Fibroblast of upper back skin (primary cell): ENCODE data around the gene PRRT1B.
"Not testable (repeated sequence)": the region's sequence is repeated elsewhere in the genome, so short reads cannot be mapped to it uniquely, and the experiment has no call there.

Source experiments
- DNase-seq: peaks from one replicate; pipeline ENCODE4 v3.0.0-alpha.2; 2013

The PRRT1B gene

DNA sequence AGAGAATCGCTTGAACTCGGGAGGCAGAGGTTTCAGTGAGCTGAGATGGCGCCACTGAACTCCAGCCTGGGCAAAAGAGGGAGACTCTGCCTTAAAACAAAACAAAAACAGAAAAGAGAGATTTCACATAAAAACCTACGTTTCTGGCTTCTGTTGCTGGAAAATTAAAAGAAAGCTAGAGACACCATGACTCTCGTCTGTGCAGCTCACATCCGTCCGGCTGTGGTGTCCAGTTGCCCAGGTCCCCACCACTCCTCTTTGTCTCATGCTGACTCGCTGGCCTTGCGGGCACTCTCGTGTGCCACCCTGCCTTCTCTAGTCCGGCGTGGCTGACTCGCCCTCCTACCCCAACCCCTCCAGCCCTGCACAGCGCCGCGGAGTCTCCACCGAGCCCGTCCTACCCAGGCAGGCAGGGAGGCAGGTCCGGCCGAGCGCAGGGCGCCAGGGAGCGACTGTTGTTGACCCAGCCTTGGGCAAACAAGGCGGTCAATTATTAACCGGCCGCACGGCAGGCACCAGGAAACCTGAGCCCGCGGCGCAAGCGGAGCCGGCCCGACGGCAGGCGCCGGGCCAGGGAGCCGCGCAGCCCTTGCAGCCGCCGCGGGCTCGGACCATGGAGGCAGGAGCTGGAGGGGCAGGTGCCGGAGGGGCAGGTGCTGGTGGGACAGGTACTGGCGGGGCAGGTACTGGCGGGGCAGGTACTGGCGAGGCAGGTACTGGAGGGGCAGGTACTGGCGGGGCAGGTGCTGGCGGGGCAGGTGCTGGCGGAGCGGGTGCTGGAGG lies at the start of gene PRRT1B:
PRRT1B (plus strand) TSS at position 521 of the 783 bp plus-strand sequence; CDS start at position 614, 93 bp downstream.
- DNase-seq = no peak

DNA sequence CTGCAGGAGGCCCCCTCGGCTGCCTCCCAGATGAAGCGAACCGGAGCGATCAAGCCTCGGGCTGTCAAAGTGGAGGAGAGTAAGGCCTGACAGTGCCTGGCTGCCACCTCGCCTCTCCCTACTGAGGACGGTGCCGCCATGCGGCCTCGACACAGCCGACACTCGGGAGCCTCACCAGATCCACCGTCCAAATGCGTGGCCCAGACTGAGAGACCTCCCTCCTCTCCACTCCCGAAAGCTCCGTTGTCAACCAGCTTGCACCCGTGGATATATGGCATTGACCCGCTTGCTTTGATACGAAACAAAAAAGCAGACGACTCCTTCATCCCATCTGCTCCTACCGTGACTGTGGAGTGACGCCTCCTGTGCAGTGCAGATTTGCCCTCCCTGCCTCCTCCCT lies 49.5 kb upstream of the PRRT1B start:
- no peak for DNase-seq

DNA sequence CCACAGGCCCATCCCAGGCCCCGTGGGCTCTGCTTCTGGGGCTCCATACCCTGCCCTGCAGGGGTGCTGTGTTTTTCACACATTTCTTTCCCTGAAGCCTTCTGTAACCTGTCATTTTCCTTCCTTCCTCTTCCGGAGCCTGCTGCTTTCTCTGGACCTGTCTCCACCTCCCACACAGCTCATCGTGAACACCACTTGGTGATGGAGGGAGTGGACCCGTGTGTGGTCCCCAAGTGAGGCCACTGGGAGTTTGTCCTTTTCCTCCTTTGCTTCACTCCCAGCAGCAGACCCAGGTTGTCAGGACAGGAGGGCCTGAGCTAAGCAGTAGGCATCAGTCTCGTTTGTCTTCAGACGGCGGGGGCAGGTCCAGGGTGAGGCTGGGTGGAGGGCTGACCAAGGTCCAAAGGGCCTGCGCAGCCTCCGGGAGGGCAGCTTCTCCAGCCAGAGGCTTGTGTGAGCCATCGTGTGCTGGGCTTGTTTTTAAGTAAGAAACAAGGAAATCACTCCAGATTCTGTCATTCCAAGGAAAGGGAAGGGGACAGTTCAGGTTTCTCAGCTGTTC lies 48.4 kb upstream of the PRRT1B start:
- DNase-seq = no peak

DNA sequence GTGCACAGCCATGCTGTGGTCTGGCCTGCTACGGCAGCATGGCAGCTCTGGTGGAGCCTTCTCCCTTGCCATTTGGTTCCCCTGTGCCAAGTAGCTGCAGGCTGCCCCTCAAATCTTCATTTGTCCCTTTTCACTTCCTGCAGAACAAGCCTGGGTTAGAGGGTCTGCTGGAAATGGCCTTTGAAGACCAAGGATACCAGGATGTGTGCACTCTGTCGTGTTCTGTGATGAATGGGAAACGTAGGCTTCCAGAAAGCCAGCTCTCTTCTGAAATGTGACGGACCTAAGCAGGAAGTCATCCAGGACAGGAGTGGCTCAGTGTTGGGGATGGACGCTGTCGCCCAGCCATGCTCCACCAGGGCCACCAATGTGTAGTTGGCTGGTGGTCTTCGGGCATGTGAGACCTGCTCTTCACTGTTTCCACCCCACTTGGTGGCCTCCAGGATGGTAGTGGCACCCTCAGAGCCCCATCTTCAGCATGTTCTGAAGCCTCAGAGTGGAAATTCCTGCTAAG lies 46.0 kb upstream of the PRRT1B start:
- no peak for DNase-seq

DNA sequence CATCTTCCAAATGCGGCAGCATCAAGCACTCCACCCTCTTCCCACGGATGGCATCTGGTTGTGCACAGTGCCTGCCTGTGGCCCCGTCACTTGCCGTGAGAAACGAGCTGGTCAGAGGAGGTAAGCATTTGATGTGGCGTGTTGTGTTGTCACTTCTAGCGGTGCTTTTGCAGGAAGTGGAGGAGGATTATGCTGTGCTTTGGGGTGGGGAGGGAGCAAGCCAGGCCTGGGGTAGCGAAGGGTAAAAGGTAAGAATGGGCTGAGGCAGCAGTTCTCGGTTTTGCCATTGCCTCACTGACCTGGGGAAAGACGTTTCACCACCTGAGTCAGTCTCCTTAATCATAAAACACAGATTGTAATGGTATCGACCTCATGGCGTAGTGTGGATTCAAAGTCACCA lies 44.9 kb upstream of the PRRT1B start:
- no peak for DNase-seq

DNA sequence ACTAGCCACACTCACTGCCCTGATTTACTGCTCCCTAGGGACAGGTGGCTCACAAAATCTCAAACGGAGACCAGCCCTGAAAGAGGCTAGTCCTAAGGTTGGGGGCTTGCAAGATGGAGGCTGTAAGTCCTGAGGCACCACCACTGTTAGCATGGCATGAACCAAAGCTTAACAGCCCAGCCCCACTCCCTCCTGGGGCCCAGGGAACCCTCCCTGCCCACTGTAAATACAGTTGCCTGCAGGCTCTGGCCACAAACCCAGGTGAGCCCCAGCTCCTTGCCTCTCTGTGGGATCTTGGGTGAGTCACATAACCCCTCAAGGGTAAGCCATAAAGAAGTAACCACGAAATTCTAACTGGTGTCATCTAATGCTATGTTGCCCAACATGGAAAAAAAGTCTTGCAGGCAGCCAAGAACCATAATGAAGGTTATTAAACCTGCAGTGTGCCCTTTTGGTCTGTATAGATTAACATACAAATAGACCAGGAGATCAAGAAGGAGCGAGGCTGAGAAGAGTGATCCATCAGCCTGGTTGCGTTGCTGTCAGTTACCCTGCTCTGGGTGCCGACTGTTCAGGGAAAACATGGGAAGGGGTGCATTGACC lies 44.3 kb upstream of the PRRT1B start:
- peak; percentile 71 for DNase-seq

DNA sequence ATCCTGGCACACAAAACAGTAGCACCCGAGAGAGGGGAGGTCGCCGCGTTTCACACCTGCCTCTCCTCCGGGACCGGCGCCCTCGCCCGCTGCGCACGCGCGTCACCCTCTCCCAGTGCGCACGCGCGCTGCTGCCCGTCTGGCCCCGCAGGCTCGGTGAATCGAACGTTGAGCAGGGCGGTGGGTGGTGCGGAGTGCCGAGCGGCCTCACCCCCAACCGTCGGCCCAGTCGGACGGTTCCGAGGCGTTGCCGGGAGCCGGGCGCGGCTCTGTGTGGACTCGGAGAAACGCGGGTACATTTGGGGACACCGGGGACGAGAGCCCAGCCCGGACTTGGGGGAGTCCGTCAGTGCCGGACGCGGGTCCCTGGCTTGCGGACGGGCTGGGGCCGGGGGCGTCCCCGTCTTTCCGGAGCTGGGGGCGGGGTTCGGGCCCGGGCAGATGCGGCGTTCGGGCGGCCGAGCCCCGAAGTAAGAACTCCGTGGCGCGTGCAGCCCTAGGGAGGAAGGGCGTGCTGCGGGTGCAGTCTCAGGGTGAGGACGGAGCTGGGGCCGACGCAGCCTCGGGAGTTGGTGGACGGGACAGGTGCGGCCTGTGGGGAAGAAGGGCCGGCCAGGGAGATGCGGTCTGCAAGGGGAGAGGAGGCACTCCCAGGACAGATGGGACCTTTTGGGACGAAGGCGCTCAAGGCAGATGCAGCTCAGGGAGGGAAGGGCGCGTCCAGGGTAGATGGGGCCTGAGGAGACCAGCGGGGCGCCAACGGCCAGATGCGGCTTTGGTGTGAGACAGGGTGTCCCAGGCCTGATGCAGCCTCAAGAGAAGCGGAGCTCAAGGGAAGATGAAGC lies 42.3 kb upstream of the PRRT1B start, which contains the start of gene POMT1:
POMT1 (plus strand) TSS at position 138 of the 845 bp plus-strand sequence. CDS start 1,301 bp downstream, outside the sequence.
- DNase-seq = peak; percentile 78

DNA sequence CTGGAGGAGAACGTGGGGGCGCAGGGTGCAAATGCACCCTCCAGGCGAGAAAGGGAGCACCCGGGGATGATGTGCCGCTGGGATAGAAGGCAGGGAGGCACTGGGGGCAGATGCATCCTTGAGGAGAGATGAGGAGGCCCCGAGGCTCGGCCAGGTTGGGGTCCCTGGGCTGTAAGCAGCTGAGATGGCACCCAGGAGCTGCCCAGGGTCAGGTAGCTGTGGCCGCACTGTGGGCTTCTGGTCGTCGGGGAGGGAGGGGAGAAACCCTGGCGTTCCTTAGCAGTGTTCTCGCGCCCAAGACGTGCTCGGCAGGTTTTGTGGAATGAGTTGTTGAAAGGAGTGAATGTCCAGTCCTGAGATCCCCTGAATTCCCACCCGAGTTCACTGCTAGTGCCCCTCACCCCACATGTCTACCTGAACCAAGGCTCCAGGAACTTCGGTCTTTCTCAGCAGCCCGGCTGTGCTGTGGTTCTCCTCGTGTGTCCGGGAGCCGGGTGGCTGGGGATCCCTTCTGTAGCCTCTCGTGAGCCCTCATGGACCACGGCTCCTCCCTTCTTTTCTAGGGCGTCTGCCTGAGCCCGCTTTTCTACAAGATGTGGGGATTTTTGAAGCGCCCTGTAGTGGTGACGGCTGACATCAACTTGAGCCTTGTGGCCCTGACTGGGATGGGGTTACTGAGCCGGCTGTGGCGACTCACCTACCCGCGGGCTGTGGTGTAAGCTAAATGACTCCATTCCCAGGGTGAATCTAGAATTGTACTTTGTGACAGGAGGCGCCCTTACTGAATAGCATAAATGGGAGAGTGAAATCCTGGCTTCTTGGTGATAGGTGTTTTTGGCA lies 41.5 kb upstream of the PRRT1B start:
- DNase-seq = peak; percentile 16

DNA sequence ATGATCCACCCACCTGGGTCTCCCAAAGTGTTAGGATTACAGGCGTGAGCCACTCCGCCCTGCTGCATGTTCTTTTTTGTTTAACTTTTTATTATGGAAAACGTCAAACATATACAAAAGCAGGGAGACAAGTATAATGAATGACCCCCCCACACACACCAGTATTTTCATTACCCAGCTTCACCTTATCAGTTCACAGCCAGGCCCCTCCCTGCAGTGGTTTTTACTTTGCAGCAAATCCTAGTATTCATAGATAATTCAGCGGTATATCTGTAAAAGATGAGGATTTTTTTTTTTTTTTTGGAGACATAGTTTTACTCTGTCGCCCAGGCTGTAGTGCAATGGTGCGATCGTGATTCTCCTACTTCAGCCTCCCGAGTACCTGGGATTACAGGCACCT lies 40.3 kb upstream of the PRRT1B start:
- DNase-seq = no peak

DNA sequence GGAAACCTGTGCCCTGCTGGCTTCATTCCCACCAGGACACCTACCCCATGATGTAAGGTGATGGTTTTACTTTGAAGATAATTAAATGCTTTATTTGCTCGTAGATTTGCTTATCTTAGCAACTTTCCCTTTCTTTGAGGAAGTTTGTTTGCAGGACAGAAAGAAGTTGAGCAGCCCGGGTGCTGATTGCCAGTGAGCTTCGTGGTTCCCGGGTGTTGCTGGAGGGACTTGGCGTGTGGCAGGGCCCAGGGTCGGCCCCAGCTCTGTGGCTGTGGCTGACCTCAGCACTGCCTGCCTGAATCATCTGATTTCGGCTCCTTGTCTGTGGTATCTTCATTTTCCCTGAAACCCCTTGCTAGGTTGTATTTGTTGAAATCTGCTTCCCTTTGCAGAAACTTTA lies 33.9 kb upstream of the PRRT1B start:
- no peak for DNase-seq

DNA sequence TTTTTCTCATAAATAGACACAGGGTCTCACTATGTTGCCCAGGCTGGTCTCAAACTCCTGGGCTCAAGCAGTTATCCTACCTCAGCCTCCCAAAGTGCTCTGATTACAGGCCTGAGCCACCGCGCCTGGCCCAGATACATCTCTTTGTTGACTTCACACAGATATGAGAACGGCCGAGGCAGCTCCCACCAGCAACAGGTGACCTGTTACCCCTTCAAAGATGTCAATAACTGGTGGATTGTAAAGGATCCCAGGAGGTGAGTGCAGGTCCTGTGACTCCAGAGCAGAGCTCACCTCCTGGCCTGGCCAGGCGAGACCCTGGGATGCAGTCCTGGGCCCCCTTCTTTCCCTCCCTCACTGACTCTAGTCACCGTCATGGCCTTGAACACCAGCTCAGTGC lies 33.4 kb upstream of the PRRT1B start:
- DNase-seq = no peak

DNA sequence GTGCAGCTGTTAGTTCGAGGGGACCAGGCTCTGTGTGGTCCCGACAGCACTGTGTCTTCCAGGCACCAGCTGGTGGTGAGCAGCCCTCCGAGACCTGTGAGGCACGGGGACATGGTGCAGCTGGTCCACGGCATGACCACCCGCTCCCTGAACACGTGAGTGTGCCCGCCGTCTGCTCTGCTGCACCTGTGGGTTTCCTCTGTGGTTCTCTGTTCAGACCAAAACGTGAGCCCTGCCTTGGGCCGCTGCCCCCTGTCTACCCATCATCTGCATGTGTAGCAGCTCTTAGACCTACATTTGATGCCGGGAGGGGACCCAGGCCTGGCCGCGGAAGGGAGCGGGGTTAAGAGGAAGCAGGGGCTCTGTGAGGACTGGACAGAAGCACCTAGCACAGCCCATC lies 32.1 kb upstream of the PRRT1B start:
- DNase-seq = no peak

DNA sequence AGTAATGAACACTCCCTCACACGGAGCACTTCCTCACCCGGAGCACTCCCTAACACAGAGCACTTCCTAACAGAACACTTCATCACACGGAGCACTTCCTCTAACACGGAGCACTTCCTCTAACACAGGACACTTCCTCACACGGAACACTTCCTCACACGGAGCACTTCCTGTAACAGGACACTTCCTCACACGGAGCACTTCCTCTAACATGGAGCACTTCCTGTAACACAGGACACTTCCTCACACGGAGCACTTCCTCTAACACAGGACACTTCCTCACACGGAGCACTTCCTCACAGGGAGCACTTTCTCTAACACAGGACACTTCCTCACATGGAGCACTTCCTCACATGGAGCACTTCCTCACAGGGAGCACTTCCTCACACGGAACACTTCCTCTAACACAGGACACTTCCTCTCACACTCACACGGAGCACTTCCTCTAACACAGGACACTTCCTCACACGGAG lies 29.7 kb upstream of the PRRT1B start:
- not testable (repeated sequence) for DNase-seq

DNA sequence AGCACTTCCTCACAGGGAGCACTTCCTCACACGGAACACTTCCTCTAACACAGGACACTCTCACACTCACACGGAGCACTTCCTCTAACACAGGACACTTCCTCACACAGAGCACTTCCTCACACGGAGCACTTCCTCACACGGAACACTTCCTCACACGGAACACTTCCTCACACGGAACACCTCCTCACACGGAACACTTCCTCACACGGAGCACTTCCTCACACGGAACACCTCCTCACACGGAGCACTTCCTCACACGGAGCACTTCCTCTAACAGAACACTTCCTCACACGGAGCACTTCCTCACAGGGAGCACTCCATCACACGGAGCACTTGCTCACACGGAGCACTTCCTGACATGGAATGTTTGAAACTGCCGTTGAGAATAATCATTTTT lies 29.2 kb upstream of the PRRT1B start:
- no peak for DNase-seq

DNA sequence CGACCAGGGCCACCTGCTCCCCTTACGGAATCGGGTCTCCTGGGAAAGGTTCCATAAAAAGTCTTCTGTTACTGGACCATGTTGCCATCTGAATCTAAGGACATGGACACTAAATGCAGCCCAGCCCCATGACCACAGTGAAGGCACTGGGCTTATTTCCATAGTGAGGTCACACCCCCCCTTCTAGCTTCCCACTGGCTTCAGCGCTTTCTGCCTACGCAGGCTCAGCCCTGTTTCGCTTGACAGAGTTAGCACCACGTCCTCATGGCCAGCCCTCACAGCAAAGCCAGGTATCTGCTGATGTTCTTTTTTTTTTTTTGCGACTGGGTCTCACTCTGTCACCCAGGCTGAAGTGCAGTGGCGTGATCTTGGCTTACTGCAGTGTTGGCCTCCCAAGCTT lies 28.4 kb upstream of the PRRT1B start:
- no peak for DNase-seq

DNA sequence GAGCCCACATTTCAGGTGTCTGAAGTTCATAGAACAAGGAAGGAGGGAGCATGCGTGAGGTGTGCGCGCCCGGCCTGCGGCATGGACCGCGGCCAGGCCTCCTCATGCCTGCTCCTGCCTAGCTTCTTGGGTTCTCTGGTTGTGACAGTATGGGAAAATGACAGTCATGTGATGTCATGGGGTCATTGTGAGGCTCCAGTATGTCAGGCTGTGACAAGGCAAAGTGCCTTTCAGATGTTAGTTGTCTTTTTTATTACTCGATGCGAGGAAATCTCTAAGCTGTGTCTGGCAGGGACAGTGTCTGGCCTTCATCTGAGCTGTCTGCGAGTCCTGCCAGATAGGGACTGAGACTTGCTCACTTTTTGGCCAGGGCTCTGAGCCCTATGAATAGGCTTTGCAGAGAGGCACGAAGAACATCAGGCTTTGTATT lies 27.5 kb upstream of the PRRT1B start:
- no peak for DNase-seq

DNA sequence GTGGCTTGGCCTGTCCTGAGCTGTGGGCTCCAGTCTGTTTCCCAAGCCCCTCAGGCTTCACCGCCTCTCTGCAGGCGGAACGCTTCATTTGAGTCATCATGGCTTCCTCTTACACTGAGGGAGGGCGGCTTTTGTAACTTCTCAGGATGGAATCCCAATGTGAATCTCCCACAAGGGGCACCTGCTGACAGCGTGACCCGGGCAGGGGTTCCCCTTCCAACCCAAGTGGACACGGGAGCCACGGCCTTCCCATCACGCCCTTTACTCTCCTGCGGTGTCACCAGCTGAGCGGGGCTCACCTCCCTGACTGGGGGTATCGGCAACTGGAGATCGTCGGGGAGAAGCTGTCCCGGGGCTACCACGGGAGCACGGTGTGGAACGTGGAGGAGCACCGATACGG lies 26.8 kb upstream of the PRRT1B start:
- DNase-seq = no peak

DNA sequence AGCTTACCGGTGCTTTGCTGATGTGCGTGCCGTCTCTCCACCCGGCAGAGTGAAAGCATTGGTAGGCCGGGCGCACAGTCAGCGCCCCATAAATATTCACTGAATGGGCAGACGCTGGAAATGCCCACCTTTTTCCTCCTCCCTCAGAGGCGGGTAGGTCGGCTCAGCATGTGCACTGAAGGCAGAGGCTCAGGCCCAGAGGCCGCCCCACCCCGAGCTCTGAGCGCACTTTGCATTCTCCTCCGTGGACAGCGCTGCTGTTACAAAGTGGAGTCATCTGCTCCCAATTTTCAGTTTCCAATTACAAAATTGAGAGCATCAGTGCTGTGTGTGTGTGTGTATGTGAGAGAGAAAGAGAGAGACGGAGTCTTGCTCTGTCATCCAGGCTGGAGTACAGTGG lies 24.8 kb upstream of the PRRT1B start:
- DNase-seq = no peak

DNA sequence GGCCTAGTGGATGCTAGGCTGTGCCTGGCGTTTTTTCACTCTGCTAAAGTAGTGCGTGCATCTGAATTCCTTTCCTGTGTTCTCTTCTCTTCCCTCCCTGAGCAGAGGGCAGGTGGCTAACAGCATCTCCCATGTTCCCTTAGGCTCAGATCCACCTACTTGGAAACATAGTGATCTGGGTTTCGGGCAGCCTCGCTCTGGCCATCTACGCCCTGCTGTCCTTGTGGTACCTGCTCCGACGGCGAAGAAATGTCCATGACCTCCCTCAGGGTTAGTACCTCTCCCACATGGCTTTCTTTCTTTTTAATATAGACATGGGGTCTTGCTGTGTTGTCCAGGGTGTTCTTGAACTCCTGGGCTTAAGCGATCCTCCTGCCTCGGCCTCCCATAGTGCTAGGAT lies 24.1 kb upstream of the PRRT1B start:
- no peak for DNase-seq

DNA sequence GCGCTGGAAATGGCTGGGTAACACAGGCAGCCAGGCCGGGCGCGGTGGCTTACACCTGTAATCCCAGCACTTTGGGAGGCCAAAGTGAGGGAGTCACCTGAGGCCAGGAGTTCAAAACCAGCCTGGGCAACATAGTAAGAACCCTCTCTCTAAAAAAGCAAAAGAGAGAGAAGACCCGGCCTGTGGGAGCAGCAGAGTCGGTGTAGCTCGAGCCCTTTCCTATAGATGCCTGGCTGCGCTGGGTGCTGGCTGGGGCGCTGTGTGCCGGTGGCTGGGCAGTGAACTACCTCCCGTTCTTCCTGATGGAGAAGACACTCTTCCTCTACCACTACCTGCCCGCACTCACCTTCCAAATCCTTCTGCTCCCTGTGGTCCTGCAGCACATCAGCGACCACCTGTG lies 23.5 kb upstream of the PRRT1B start:
- DNase-seq = no peak

DNA sequence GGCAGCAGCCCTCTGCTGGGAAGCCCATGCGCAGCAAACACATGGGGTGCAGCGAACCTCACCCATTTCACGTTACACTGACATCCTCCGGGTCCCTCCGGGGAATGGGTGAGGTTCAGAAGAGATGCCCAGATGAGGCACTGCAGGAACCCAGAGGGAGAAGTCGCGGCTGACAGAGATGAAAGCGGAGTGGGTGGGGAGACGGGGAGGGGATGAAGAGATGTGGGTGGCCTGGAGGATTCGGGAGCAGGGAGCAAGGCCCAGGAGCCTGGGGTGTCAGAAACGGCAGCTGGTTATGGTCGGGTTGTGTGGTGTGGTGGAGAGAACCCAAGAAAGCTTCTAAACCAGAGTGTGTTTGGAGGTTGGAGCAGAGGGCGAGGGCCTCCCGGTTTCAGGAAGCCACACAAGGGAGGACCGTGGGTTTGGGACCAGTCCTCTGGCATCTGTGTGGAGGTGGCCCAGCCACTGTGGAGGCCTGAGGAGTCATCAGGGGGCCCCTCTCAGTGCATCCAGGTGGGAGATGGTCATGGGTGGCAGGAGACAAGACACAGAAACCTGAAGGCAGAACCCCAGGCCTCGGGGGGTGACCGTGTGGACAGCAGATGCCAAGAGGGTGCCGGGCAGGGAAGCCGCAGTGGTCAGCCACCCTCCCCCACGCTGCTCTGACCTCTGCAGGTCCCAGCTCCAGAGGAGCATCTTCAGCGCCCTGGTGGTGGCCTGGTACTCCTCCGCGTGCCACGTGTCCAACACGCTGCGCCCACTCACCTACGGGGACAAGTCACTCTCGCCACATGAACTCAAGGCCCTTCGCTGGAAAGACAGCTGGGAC lies 22.9 kb upstream of the PRRT1B start:
- no peak for DNase-seq
